H9 (cell line): ENCODE results near the gene MED27. TPM values are rescaled to one million over a fixed set of nuclear protein-coding genes. Genes with fewer than 3 reads are reported as not detected.
A peak's percentile ranks its signal among the peaks of the same experiment; 100 is the strongest.

Experiments
- DNase-seq: peaks from one replicate; pipeline ENCODE4 v3.0.0-alpha.2; 2017
- H2AFZ ChIP-seq: one replicate; pipeline ENCODE4 v1.6.1; 2013; ENCODE audit warnings: mild to moderate bottlenecking, low read length, control low read depth, moderate library complexity
- H2AK5ac ChIP-seq: 2 replicates; pipeline ENCODE4 v1.6.1; 2013; ENCODE audit warnings: low read length, control low read depth, mixed read lengths; ENCODE audit not compliant: insufficient read length
- H2BK120ac ChIP-seq: one replicate; pipeline ENCODE4 v1.6.1; 2013; ENCODE audit warnings: low read depth, mild to moderate bottlenecking, low read length, control low read depth, inconsistent platforms; ENCODE audit not compliant: poor library complexity, severe bottlenecking
- H2BK12ac ChIP-seq: 2 replicates; pipeline ENCODE4 v1.6.1; 2013; ENCODE audit warnings: low read length, control low read depth, mixed read lengths, low read depth; ENCODE audit not compliant: insufficient read length
- H2BK15ac ChIP-seq: 2 replicates; pipeline ENCODE4 v1.6.1; 2013; ENCODE audit warnings: low read depth, low read length, control low read depth
- H2BK20ac ChIP-seq: one replicate; pipeline ENCODE4 v1.6.1; 2013; ENCODE audit warnings: low read depth, mild to moderate bottlenecking, low read length, control low read depth, inconsistent platforms; ENCODE audit not compliant: poor library complexity, severe bottlenecking
- H2BK5ac ChIP-seq: 2 replicates; pipeline ENCODE4 v1.6.1; 2013; ENCODE audit warnings: low read length, control low read depth, mixed read lengths; ENCODE audit not compliant: insufficient read length
- H3K14ac ChIP-seq: 2 replicates; pipeline ENCODE4 v1.6.1; 2013; ENCODE audit warnings: low read length, control low read depth; ENCODE audit not compliant: insufficient read depth
- H3K18ac ChIP-seq: 2 replicates; pipeline ENCODE4 v1.6.1; 2013; ENCODE audit warnings: low read depth, mild to moderate bottlenecking, mixed read lengths, low read length, control low read depth; ENCODE audit not compliant: insufficient read length
- H3K23ac ChIP-seq: 2 replicates; pipeline ENCODE4 v1.6.1; 2013; ENCODE audit warnings: low read length, control low read depth, mixed read lengths, low read depth; ENCODE audit not compliant: insufficient read length
- H3K23me2 ChIP-seq: 2 replicates; pipeline ENCODE4 v1.6.1; 2013; ENCODE audit warnings: low read depth, mild to moderate bottlenecking, mixed read lengths, low read length, control low read depth; ENCODE audit not compliant: insufficient read length, poor library complexity, severe bottlenecking
- H3K27ac ChIP-seq: 2 replicates; pipeline ENCODE4 v1.5.1; 2013; ENCODE audit warnings: low read length, control low read depth, mixed read lengths, low read depth; ENCODE audit not compliant: insufficient read length
- H3K27me3 ChIP-seq: 2 replicates; pipeline ENCODE4 v1.6.1; 2013; ENCODE audit warnings: low read length, control low read depth, inconsistent platforms; ENCODE audit not compliant: insufficient read depth
- H3K4ac ChIP-seq: 2 replicates; pipeline ENCODE4 v1.6.1; 2013; ENCODE audit warnings: low read depth, mild to moderate bottlenecking, control low read depth, inconsistent platforms, low read length, moderate library complexity
- H3K4me1 ChIP-seq: 2 replicates; pipeline ENCODE4 v1.6.1; 2013; ENCODE audit warnings: low read length, control low read depth, inconsistent platforms; ENCODE audit not compliant: insufficient read depth
- H3K4me2 ChIP-seq: 2 replicates; pipeline ENCODE4 v1.6.1; 2013; ENCODE audit warnings: low read length, control low read depth, mixed read lengths; ENCODE audit not compliant: insufficient read length, insufficient read depth
- H3K56ac ChIP-seq: 2 replicates; pipeline ENCODE4 v1.6.1; 2013; ENCODE audit warnings: low read depth, mild to moderate bottlenecking, mixed read lengths, low read length, control low read depth; ENCODE audit not compliant: insufficient read length
- H3K79me1 ChIP-seq: 2 replicates; pipeline ENCODE4 v1.6.1; 2013; ENCODE audit warnings: low read depth, mild to moderate bottlenecking, moderate library complexity, low read length, control low read depth, inconsistent platforms; ENCODE audit not compliant: insufficient read depth, poor library complexity, severe bottlenecking
- H3K79me2 ChIP-seq: 2 replicates; pipeline ENCODE4 v1.6.1; 2013; ENCODE audit warnings: low read length, control low read depth, inconsistent platforms; ENCODE audit not compliant: insufficient read depth
- H3K9ac ChIP-seq: 2 replicates; pipeline ENCODE4 v1.6.1; 2013; ENCODE audit warnings: low read length, control low read depth, mixed read lengths; ENCODE audit not compliant: insufficient read length; ENCODE audit errors: extremely low read depth
- H3K9me3 ChIP-seq: one replicate; pipeline ENCODE4 v1.6.1; 2013; ENCODE audit warnings: low read depth, low read length, inconsistent platforms; ENCODE audit not compliant: control insufficient read depth
- H3T11ph ChIP-seq: one replicate; pipeline ENCODE4 v1.6.1; 2013; ENCODE audit warnings: mild to moderate bottlenecking, low read length, control low read depth, inconsistent platforms
- H4K20me1 ChIP-seq: one replicate; pipeline ENCODE4 v1.6.1; 2013; ENCODE audit not compliant: control insufficient read depth, insufficient read length, insufficient read depth
- H4K5ac ChIP-seq: 2 replicates; pipeline ENCODE4 v1.6.1; 2013; ENCODE audit warnings: low read depth, mild to moderate bottlenecking, mixed read lengths, low read length, control low read depth; ENCODE audit not compliant: insufficient read length
- H4K8ac ChIP-seq: replicated peaks from 2 replicates; pipeline ENCODE4 v1.6.1; 2013; ENCODE audit warnings: low read length, control low read depth, mixed read lengths, low read depth; ENCODE audit not compliant: insufficient read length
- H4K91ac ChIP-seq: 2 replicates; pipeline ENCODE4 v1.6.1; 2013; ENCODE audit warnings: low read depth, mild to moderate bottlenecking, moderate library complexity, mixed read lengths, low read length, control low read depth; ENCODE audit not compliant: insufficient read length
- H3K27ac Mint-ChIP-seq, 3 experiments: 2 replicates in 2 of 3; 3 replicates in 1 of 3; pipeline ENCODE4 v1.8.0; 2020 to 2021; ENCODE audit warnings: mixed read lengths in 3 of 3, mild to moderate bottlenecking in 1 of 3, moderate library complexity in 1 of 3
- H3K27me3 Mint-ChIP-seq: 2 replicates; pipeline ENCODE4 v1.8.0; 2021; ENCODE audit warnings: low read depth, mild to moderate bottlenecking, moderate library complexity, mixed read lengths
- H3K36me3 Mint-ChIP-seq, 3 experiments: 2 replicates in 2 of 3; 3 replicates in 1 of 3; pipeline ENCODE4 v1.8.0; 2020 to 2021; ENCODE audit warnings: low read depth in 3 of 3, mixed read lengths in 3 of 3; ENCODE audit not compliant: insufficient read depth in 1 of 3
- H3K4me1 Mint-ChIP-seq, 2 experiments: 2 replicates each; pipeline ENCODE4 v1.8.0; 2020; ENCODE audit warnings: mixed read lengths in 2 of 2
- H3K4me3 Mint-ChIP-seq, 2 experiments: 2 replicates in 1 of 2; 3 replicates in 1 of 2; pipeline ENCODE4 v1.8.0; 2020 to 2021; ENCODE audit warnings: mild to moderate bottlenecking in 2 of 2, mixed read lengths in 2 of 2, moderate library complexity in 1 of 2
- H3K9me3 Mint-ChIP-seq, 2 experiments: 2 replicates in 1 of 2; 3 replicates in 1 of 2; pipeline ENCODE4 v1.8.0; 2020; ENCODE audit warnings: mild to moderate bottlenecking in 2 of 2, mixed read lengths in 2 of 2, moderate library complexity in 1 of 2
- WGBS: extraction: QIAGEN DNeasy Blood & Tissue Kit; methylation state at CpG from one replicate; pipeline ENCODE4 v1.1.7; 2013; ENCODE audit warnings: missing lambda C conversion rate, low lambda C conversion rate, mixed read lengths; ENCODE audit not compliant: insufficient read length; ENCODE audit errors: extremely low coverage; 5-methylcytosine and 5-hydroxymethylcytosine counted together
- total RNA-seq: library from RNA; stranded (reverse); gene quantifications from 2 replicates; pipeline ENCODE4 v1.2.1, GENCODE V29; 2021
- TF ChIP-seq, protein P1 (sequence below): fragments of 200-600 bp; sonication (generic); conservative IDR thresholded peaks from 3 replicates; pipeline ENCODE4 v1.8.0; 2021; ENCODE audit warnings: antibody characterized with exemption, mild to moderate bottlenecking

Gene MED27
- total RNA-seq, 1 experiment from 2014 or later, result 33.5 TPM

DNA sequence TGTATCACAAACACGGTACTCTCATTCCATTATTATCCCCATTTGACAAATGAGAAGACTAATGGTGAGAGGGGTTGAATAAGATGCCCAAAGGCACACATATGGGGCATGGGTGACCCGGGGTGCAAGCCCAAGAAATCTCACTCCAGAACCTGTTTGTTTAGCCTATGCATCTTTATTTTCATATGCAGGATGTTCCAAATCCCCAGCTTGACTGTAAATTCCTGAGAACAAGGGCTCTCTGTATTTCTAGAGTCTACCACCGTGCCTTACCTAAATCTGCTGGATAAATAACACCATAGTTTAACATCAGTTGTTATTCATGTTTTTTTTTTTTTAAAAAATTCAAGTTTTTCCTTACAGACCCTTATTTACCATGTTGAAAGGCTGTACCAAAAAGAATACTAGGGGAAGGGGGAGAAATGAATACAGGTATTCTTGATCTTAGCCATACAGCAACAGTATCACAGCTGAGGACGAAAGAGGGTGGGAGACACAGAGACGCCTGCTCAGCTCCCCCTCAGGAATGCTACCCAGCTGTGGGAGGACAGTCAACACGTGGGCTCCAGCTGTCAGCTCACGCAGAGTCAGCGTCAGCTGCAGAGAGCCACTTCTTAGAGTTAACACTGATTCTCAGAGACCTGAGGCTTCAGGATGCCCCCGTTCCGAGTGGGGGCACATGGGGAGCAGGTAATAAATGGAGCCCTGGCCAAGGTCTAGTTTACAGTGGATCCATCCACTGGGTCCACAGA lies 86.6 kb downstream of the MED27 start:
- WGBS, result no CpG with 5 or more reads among the region's 10 CpGs
- Histone ChIP-seq H4K91ac (no peak overlapping the region), H3K4me1 (no peaks in the 10 kb centered on the region), H2AFZ (no peak overlapping the region), H3K4ac (no peak overlapping the region), H3K14ac (no peak overlapping the region), H3K27me3 (no peaks in the 10 kb centered on the region), H3K4me2 (no peak overlapping the region), H2BK120ac (no peak overlapping the region), H3K18ac (no peak overlapping the region), H3K79me2 (no peaks in the 10 kb centered on the region), H2BK12ac (no peak overlapping the region), H2BK15ac (no peak overlapping the region), H3K56ac (no peak overlapping the region), H3K23ac (no peak overlapping the region), H4K20me1 (no peaks in the 10 kb centered on the region), H3K79me1 (peaks cover 3% of the 10 kb centered on the region), H2BK5ac (no peak overlapping the region), H4K8ac (no peak overlapping the region), H4K5ac (no peak overlapping the region), H3K9me3 (no peaks in the 10 kb centered on the region), H3T11ph (no peak overlapping the region), H2AK5ac (no peak overlapping the region), H3K23me2 (no peaks in the 10 kb centered on the region), H3K9ac (no peak overlapping the region), H3K27ac (no peak overlapping the region), H2BK20ac (no peak overlapping the region)
- no peak for DNase-seq
- TF ChIP-seq, protein P1, sequence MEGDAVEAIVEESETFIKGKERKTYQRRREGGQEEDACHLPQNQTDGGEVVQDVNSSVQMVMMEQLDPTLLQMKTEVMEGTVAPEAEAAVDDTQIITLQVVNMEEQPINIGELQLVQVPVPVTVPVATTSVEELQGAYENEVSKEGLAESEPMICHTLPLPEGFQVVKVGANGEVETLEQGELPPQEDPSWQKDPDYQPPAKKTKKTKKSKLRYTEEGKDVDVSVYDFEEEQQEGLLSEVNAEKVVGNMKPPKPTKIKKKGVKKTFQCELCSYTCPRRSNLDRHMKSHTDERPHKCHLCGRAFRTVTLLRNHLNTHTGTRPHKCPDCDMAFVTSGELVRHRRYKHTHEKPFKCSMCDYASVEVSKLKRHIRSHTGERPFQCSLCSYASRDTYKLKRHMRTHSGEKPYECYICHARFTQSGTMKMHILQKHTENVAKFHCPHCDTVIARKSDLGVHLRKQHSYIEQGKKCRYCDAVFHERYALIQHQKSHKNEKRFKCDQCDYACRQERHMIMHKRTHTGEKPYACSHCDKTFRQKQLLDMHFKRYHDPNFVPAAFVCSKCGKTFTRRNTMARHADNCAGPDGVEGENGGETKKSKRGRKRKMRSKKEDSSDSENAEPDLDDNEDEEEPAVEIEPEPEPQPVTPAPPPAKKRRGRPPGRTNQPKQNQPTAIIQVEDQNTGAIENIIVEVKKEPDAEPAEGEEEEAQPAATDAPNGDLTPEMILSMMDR, result no peak
- H3K36me3 Mint-ChIP-seq, result peaks cover 0 to 12% (median 6%) of the 10 kb centered on the region in 3 experiments; a peak in 4 of 7 replicates
- no peaks in the 10 kb centered on the region for H3K9me3 Mint-ChIP-seq
- peak overlapping the region in 1 of 3 experiments; percentile 13; a peak in 1 of 7 replicates for H3K27ac Mint-ChIP-seq
- no peak overlapping the region for H3K4me3 Mint-ChIP-seq
- peaks cover 14 to 31% of the 10 kb centered on the region in 2 experiments for H3K4me1 Mint-ChIP-seq
- H3K27me3 Mint-ChIP-seq, result no peaks in the 10 kb centered on the region; the same call in 1 of the 2 replicates
